ENCODE measurements around the gene TECPR2.

DNA sequence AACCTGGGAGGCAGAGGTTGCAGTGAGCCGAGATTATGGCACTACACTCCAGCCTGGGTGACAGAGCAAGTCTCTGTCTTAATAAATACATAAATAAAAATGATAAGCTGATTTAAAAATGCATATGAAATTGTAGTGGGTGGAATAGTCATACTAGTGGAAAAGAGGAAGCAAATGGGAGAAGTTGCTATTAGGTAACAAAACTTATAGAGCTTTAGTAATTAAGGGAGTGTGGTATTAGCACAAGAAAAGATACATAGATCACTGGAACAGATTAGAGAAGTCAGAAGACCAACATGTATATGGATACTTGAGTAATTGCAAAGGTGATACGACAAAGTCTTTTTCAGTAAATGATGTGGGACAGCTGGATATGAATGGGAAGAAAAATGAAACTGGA, 26.5 kb downstream of the TECPR2 start:
- TF ChIP-seq POLR2AphosphoS5 (IDR thresholded peaks at IDR 0.05; ENCODE audit: low read depth, low read length) (no peak), POLR2A (IDR thresholded peaks at IDR 0.05; ENCODE audit: low read depth, low read length) (no peak)

Measured in GM12892 (cell line).